ENCODE results near the gene FGF3. TPM values are rescaled to one million over a fixed set of nuclear protein-coding genes. Genes with fewer than 3 reads are reported as not detected.
"Not testable (repeated sequence)": the region's sequence is repeated elsewhere in the genome, so short reads cannot be mapped to it uniquely, and the experiment has no call there.

Gene FGF3
- total and polyA plus RNA-seq, 10 donors, result not detected

- peaks cover 0 to 5% (median 0%) of the 10 kb centered on the region in 8 donors for H3K9me3 ChIP-seq
- intact Hi-C loops (cut with DNase I; ENCODE audit: low total_unique reads), result no loop called here
- TF ChIP-seq CTCF (IDR thresholded peaks at IDR 0.05 in 8 of 11, conservative IDR thresholded peaks at IDR 0.05 in 3 of 11), result no peak
- no peak for TF ChIP-seq POLR2A (IDR thresholded peaks at IDR 0.05)
- H3K27me3 ChIP-seq (replicated peaks in 1 of 7), result peaks cover 0 to 96% (median 37%) of the 10 kb centered on the region in 7 donors
- 13 to 24% (median 14%) methylated on average over 5 to 30 of the region's 30 CpGs for WGBS, 5 donors
- peaks cover 0 to 14% (median 5%) of the 10 kb centered on the region in 6 donors for H3K4me1 ChIP-seq
- H3K27ac ChIP-seq, result no peak overlapping the region
- H3K36me3 ChIP-seq, result no peaks in the 10 kb centered on the region
- H3K4me3 ChIP-seq, result no peak overlapping the region
- no peak for DNase-seq
Measured at GRCh38 chr11:69773626-69774353, 45.4 kb downstream of the FGF3 start.

- Histone ChIP-seq H3K4me1 (peaks cover 0 to 14% (median 5%) of the 10 kb centered on the region in 6 donors), H3K27me3 (replicated peaks in 1 of 7) (peaks cover 0 to 76% (median 37%) of the 10 kb centered on the region in 7 donors), H3K9me3 (peaks cover 0 to 5% (median 0%) of the 10 kb centered on the region in 8 donors), H3K36me3 (no peaks in the 10 kb centered on the region), H3K4me3 (no peak overlapping the region), H3K27ac (no peak overlapping the region)
- TF ChIP-seq CTCF (IDR thresholded peaks at IDR 0.05 in 8 of 11, conservative IDR thresholded peaks at IDR 0.05 in 3 of 11), result no peak
- TF ChIP-seq POLR2A (IDR thresholded peaks at IDR 0.05), result no peak
- no peak for TF ChIP-seq POLR2AphosphoS5 (IDR thresholded peaks at IDR 0.05)
- intact Hi-C loops (cut with DNase I; ENCODE audit: low total_unique reads), result no loop called here
- DNase-seq, result no peak
- 41 to 46% (median 45%) methylated on average over 7 of the region's 7 CpGs for WGBS, 5 donors
Measured at GRCh38 chr11:69771466-69771865, 47.8 kb downstream of the FGF3 start.

DNA sequence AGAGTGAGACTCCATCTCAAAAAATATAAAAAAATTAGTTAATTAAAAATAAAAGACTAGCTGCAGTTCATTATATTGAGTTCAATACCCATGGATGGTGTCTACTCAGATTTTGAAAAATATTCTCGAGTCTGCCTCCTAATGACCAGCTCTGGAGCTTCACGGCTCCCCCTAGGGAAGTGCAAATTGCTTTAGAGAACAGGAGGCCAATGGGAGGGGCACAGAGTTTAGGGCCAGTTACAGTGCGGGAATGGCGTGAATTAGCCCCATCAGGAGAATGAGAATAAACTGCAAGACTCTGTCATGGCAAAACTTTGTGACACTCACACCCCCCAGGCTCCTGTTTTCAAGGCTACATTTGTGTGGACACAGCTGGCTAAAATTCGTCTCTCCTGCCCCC is 48.7 kb downstream of the FGF3 start:
- H3K27me3 ChIP-seq (replicated peaks in 1 of 7), result peaks cover 0 to 72% (median 30%) of the 10 kb centered on the region in 7 donors
- peaks cover 0 to 5% (median 0%) of the 10 kb centered on the region in 8 donors for H3K9me3 ChIP-seq
- no peaks in the 10 kb centered on the region for H3K36me3 ChIP-seq
- WGBS, 5 donors, result 13 to 22% (median 18%) methylated on average over 5 of the region's 5 CpGs
- intact Hi-C loops (cut with DNase I; ENCODE audit: low total_unique reads), result no loop called here
- H3K27ac ChIP-seq, result no peak overlapping the region
- TF ChIP-seq CTCF (IDR thresholded peaks at IDR 0.05 in 8 of 11, conservative IDR thresholded peaks at IDR 0.05 in 3 of 11), result no peak
- TF ChIP-seq POLR2AphosphoS5 (IDR thresholded peaks at IDR 0.05), result no peak
- no peak for TF ChIP-seq POLR2A (IDR thresholded peaks at IDR 0.05)
- H3K4me3 ChIP-seq, result no peak overlapping the region
- DNase-seq, result no peak
- peaks cover 0 to 12% (median 4%) of the 10 kb centered on the region in 6 donors for H3K4me1 ChIP-seq

DNA sequence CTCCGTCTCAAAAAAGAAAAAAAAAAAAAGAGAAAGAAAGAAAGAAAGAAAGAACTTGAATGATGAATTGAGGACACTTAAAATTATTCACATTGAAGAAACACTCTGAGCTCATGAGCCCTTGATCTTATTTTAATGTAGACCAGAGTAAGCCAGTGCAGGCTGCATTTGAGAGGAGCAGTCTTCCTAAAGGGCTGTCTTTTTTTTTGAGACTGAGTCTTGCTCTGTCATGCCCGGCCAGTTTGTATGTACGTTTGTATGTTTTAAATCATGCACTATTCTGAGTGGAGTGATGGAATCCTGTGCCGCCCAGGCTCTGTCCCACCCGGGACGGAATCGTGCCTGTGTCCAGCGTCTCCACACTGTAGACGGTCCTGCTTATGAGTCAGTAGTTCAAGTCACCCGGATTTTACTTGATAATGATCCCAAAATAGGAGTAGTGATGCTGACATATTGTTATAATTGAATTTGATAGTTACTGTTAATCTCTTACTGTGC is 53.7 kb downstream of the FGF3 start:
- H3K4me1 ChIP-seq, result no peaks in the 10 kb centered on the region
- DNase-seq, result no peak
- intact Hi-C loops (cut with DNase I; ENCODE audit: low total_unique reads), result no loop called here
- H3K36me3 ChIP-seq, result no peaks in the 10 kb centered on the region
- no peak overlapping the region for H3K4me3 ChIP-seq
- WGBS, 5 donors, result 73 to 85% (median 76%) methylated on average over 10 of the region's 10 CpGs
- H3K27ac ChIP-seq, result no peak overlapping the region
- TF ChIP-seq CTCF (IDR thresholded peaks at IDR 0.05 in 8 of 11, conservative IDR thresholded peaks at IDR 0.05 in 3 of 11) (no peak), POLR2A (IDR thresholded peaks at IDR 0.05) (no peak), POLR2AphosphoS5 (IDR thresholded peaks at IDR 0.05) (no peak)
- H3K27me3 ChIP-seq (replicated peaks in 1 of 7), result peaks cover 0 to 61% (median 5%) of the 10 kb centered on the region in 7 donors
- peaks cover 0 to 5% (median 0%) of the 10 kb centered on the region in 8 donors for H3K9me3 ChIP-seq

DNA sequence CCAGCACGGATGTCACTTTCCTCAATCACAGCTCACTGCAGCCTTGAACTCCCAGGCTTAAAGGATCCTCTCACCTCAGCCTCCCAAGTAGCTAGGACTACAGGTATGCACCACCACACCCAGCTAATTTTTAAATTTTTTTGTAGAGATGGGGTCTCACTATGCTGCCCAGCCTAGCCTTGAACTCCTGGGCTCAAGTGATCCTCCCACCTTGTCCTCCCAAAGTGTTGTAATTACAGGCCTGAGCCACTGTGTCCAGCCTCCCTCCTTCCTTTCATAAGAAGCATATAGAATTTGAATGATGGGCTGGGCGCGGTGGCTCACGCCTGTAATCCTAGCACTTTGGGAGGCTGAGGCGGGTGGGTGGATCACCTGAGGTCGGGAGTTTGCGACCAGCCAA is 54.3 kb downstream of the FGF3 start:
- DNase-seq; H3K4me3 ChIP-seq; H3K9me3 ChIP-seq; H3K27ac ChIP-seq; intact Hi-C loops (cut with DNase I; ENCODE audit: low total_unique reads); H3K36me3 ChIP-seq; H3K4me1 ChIP-seq: not testable (repeated sequence)
- peaks cover 0 to 55% (median under 1%) of the 10 kb centered on the region in 7 donors for H3K27me3 ChIP-seq (replicated peaks in 1 of 7)
- WGBS, 5 donors, result 89 to 94% (median 94%) methylated on average over 7 of the region's 7 CpGs

Measured in spleen (tissue), 11 donors.